Measurements from ENCODE around the gene PREX1. TPM values are rescaled to one million over a fixed set of nuclear protein-coding genes. Genes with fewer than 3 reads are reported as not detected.
"Not testable (repeated sequence)": the region's sequence is repeated elsewhere in the genome, so short reads cannot be mapped to it uniquely, and the experiment has no call there.

The PREX1 gene
- total RNA-seq, 4 donors from 2014 or later: 9.9 to 150 (median 18.4) TPM

GRCh38 chr20:48844996-48845395 lies 17.2 kb upstream of the PREX1 start:
- Histone ChIP-seq H3K4me3 (no peak overlapping the region), H3K9me3 (no peaks in the 10 kb centered on the region), H3K27me3 (no peaks in the 10 kb centered on the region), H3K27ac (no peak overlapping the region), H3K4me1 (no peaks in the 10 kb centered on the region), H3K36me3 (no peaks in the 10 kb centered on the region)
- DNase-seq: no peak
- TF ChIP-seq POLR2A (IDR thresholded peaks at IDR 0.05) (no peak), CTCF (IDR thresholded peaks at IDR 0.05) (no peak)

GRCh38 chr20:48843896-48844295 lies 16.1 kb upstream of the PREX1 start:
- not testable (repeated sequence) for DNase-seq, H3K9me3 ChIP-seq, H3K36me3 ChIP-seq, H3K27me3 ChIP-seq, H3K27ac ChIP-seq, H3K4me3 ChIP-seq, H3K4me1 ChIP-seq

GRCh38 chr20:48843057-48843806 lies 15.4 kb upstream of the PREX1 start:
- no peak for DNase-seq
- Histone ChIP-seq H3K27me3 (no peaks in the 10 kb centered on the region), H3K4me3 (no peak overlapping the region), H3K9me3 (no peaks in the 10 kb centered on the region), H3K4me1 (no peaks in the 10 kb centered on the region), H3K36me3 (no peaks in the 10 kb centered on the region), H3K27ac (no peak overlapping the region)
- TF ChIP-seq POLR2A (IDR thresholded peaks at IDR 0.05): no peak
- TF ChIP-seq CTCF (IDR thresholded peaks at IDR 0.05): no peak

GRCh38 chr20:48841875-48842529 lies 14.2 kb upstream of the PREX1 start:
- TF ChIP-seq CTCF (IDR thresholded peaks at IDR 0.05): no peak
- TF ChIP-seq POLR2A (IDR thresholded peaks at IDR 0.05): no peak
- Histone ChIP-seq H3K27me3 (no peaks in the 10 kb centered on the region), H3K4me1 (no peaks in the 10 kb centered on the region), H3K36me3 (no peaks in the 10 kb centered on the region), H3K9me3 (no peaks in the 10 kb centered on the region), H3K27ac (no peak overlapping the region), H3K4me3 (no peak overlapping the region)
- no peak for DNase-seq

- TF ChIP-seq POLR2A (IDR thresholded peaks at IDR 0.05): no peak
- TF ChIP-seq CTCF (IDR thresholded peaks at IDR 0.05): no peak
- Histone ChIP-seq H3K27me3 (no peaks in the 10 kb centered on the region), H3K36me3 (no peaks in the 10 kb centered on the region), H3K9me3 (no peaks in the 10 kb centered on the region), H3K4me1 (no peaks in the 10 kb centered on the region), H3K4me3 (no peak overlapping the region), H3K27ac (no peak overlapping the region)
- no peak for DNase-seq
Measured at GRCh38 chr20:48841196-48841874, 13.5 kb upstream of the PREX1 start.
